Fibroblast of the conjunctiva (primary cell): Measurements from ENCODE around the gene PCDHB11.
"Not testable (repeated sequence)": the region's sequence is repeated elsewhere in the genome, so short reads cannot be mapped to it uniquely, and the experiment has no call there.

Source experiments
- DNase-seq: peaks from one replicate; pipeline ENCODE4 v3.0.0-alpha.2; 2010; ENCODE audit warnings: low read depth

PCDHB11 gene

GRCh38 chr5:141199359-141200235 is at the start of gene PCDHB11:
TSS of gene PCDHB11 (plus strand) at chr5:141199627. CDS start at chr5:141199775, 148 bp downstream.
- no peak for DNase-seq

GRCh38 chr5:141149812-141150211 is 49.6 kb upstream of the PCDHB11 start, which contains the start of gene PCDHB6:
TSS of gene PCDHB6 (plus strand) at chr5:141150057. CDS start at chr5:141150258, 201 bp downstream.
- DNase-seq, result no peak

GRCh38 chr5:141150224-141150992 is 49.0 kb upstream of the PCDHB11 start:
- no peak for DNase-seq

GRCh38 chr5:141150993-141151325 is 48.5 kb upstream of the PCDHB11 start:
- no peak for DNase-seq

- DNase-seq, result not testable (repeated sequence)
Measured at GRCh38 chr5:141151632-141152031, 47.8 kb upstream of the PCDHB11 start.

- not testable (repeated sequence) for DNase-seq
Measured at GRCh38 chr5:141152096-141152495, 47.3 kb upstream of the PCDHB11 start.

GRCh38 chr5:141155540-141156374 is 43.7 kb upstream of the PCDHB11 start:
- no peak for DNase-seq

GRCh38 chr5:141157356-141157755 is 42.1 kb upstream of the PCDHB11 start:
- DNase-seq, result not testable (repeated sequence)

- DNase-seq, result not testable (repeated sequence)
Measured at GRCh38 chr5:141157901-141158300, 41.5 kb upstream of the PCDHB11 start.

- DNase-seq, result no peak
Measured at GRCh38 chr5:141172381-141173204, 26.8 kb upstream of the PCDHB11 start, which contains the start of gene PCDHB7. TSS of gene PCDHB7 (plus strand) at chr5:141172644. CDS start at chr5:141172836, 192 bp downstream.

GRCh38 chr5:141174291-141175104 is 24.9 kb upstream of the PCDHB11 start:
- not testable (repeated sequence) for DNase-seq

- DNase-seq, result no peak
Measured at GRCh38 chr5:141175933-141176332, 23.5 kb upstream of the PCDHB11 start.

- not testable (repeated sequence) for DNase-seq
Measured at GRCh38 chr5:141177577-141178191, 21.7 kb upstream of the PCDHB11 start, which contains the start of gene PCDHB8. TSS of gene PCDHB8 (plus strand) at chr5:141177790. CDS start at chr5:141178035, 245 bp downstream.

- DNase-seq, result not testable (repeated sequence)
Measured at GRCh38 chr5:141179371-141179770, 20.1 kb upstream of the PCDHB11 start.

GRCh38 chr5:141179876-141180275 is 19.6 kb upstream of the PCDHB11 start:
- not testable (repeated sequence) for DNase-seq

- DNase-seq, result no peak
Measured at GRCh38 chr5:141180313-141180712, 19.1 kb upstream of the PCDHB11 start.

GRCh38 chr5:141182248-141182647 is 17.2 kb upstream of the PCDHB11 start, which contains the start of gene PCDHB16:
TSS of gene PCDHB16 (plus strand) at chr5:141182387. CDS start at chr5:141182560, 173 bp downstream.
- no peak for DNase-seq

GRCh38 chr5:141184117-141184855 is 15.1 kb upstream of the PCDHB11 start:
- not testable (repeated sequence) for DNase-seq
